ENCODE measurements around the gene ACOT12.

Gene ACOT12

DNA sequence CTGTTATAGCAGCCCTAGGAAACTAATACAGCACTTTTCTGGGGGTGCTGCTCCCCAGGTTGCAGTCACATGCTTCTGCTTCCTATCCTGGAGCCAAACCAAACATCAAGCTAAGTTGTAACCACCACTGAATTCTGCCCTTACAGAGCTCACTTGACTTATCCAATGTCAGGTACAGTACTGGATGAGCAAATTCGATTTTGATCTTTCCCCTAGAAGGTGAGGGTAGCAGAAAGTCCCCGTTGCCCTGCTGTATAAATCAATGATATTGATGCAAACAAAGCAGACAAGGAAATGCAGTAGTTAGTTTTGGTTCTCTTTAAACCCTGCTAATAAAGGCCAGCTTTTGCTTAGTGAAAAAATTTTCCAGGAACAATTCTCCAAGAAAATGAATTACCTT lies 56.1 kb downstream of the ACOT12 start:
- no peak for TF ChIP-seq GATA3 (IDR thresholded peaks at IDR 0.05; ENCODE audit: low read depth, low read length)
- TF ChIP-seq GATA2 (IDR thresholded peaks at IDR 0.05; ENCODE audit: low read depth, low read length): no peak

DNA sequence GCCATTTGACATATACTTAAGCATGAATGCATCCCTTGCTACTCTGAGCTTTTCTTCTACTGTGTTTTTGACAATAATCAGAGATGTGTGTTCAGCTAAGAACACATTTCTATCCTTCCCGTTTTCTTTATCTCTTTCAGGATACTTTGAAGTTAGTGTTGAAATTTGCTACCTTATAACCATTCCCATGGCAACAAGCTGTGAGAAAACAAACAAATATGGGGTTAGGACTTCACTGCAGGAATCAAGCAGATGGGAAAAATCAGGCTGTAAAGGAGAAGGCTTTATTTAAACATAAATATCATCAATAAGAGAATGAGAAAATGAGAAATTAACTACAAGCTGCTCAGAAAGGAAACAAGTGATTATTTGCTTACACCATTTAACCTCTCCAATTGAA lies 57.4 kb downstream of the ACOT12 start:
- TF ChIP-seq GATA2 (IDR thresholded peaks at IDR 0.05; ENCODE audit: low read depth, low read length) (no peak), GATA3 (IDR thresholded peaks at IDR 0.05; ENCODE audit: low read depth, low read length) (no peak)

DNA sequence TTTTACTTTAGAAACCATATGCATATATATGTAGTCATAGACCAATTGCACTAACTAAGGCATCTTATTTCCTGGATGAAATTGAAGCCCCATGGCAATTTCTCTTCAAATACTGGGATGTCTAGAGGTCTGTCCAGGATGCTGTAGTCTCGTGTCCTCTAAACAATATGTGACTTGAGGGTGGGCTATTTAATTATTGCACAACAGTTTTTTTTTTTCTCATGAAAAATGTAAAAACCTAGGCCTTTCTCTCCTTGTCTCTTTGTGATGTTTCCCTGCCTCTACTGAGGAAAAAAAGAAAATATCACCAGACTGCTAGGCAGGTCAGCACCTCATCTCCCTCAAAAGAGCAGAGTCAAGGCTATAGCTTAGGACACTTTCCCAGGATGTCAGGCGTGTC lies 58.0 kb downstream of the ACOT12 start:
- no peak for TF ChIP-seq GATA2 (IDR thresholded peaks at IDR 0.05; ENCODE audit: low read depth, low read length)
- no peak for TF ChIP-seq GATA3 (IDR thresholded peaks at IDR 0.05; ENCODE audit: low read depth, low read length)

DNA sequence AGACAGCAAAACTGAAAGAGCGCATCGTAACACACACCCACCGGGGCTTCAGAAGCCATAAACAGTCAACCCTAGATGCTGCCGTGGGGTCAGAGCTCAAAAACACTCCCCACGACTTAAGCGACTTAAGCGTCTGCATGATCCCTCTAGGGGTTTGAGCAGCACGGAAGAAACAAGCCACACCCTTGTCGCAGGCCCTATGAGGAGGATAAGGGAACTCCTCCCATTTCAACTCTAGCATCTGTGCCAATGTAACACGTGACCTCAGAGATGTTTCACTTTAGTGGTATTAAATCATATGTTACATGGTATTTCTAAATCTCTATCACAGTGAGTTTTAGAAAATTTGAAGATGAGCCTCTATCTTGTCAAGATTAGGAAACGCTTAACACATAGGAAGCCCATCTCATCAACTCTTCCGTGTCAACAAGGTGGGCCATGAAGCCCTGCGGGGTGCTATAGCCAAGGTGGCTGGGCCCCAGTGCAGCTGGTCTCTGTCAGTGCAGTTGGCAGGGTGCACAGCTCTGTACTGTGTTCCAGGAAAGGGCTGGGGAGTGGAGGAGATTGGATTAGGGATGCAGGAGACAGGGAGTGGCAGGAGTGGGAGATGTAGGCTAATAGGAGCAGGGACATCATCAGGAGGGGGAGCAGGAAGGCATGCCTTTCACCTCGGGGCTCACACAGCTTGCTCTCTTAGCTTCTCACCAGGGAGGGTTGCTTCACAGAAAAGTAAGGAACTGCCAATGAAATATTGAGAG lies 59.5 kb downstream of the ACOT12 start:
- TF ChIP-seq GATA2 (IDR thresholded peaks at IDR 0.05; ENCODE audit: low read depth, low read length) (no peak), GATA3 (IDR thresholded peaks at IDR 0.05; ENCODE audit: low read depth, low read length) (no peak)

DNA sequence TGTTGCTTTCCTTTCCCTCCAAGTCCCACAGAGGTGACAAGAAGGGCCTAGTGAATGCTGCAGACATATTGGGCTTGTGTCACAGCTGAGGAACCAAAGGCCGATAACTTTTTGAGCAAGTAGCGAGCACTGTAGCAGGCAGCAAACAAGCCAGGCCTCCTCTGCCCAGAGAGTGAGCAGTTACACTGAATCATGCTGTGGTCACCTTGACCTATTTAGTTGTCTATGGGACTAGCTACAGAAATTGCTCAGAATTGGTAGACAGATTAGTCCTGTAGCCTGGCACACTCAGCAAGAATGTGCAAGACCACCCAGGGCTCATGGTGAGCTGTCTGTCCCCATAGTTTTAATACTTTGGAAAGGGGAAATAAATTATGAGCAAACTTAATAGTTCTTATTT lies 67.4 kb downstream of the ACOT12 start:
- TF ChIP-seq GATA3 (IDR thresholded peaks at IDR 0.05; ENCODE audit: low read depth, low read length): no peak
- TF ChIP-seq GATA2 (IDR thresholded peaks at IDR 0.05; ENCODE audit: low read depth, low read length): no peak

DNA sequence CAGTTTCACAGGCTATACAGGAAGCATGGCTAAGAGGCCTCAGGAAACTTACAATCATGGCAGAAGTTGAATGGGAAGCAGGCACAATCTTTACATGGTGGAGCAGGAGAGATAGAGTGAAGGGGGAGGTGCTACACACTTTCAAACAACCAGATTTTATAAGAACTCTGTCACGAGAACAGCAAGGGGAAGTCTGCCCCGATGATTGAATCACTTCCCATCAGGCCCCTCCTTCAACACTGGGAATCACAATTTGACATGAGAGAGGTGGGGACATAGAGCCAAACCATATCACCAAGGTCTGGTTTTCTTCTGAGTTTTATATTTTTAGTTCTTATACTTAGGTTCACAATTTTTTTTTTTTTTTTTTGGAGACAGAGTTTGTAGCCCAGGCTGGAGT lies 76.4 kb downstream of the ACOT12 start:
- TF ChIP-seq GATA3 (IDR thresholded peaks at IDR 0.05; ENCODE audit: low read depth, low read length) (no peak), GATA2 (IDR thresholded peaks at IDR 0.05; ENCODE audit: low read depth, low read length) (no peak)

DNA sequence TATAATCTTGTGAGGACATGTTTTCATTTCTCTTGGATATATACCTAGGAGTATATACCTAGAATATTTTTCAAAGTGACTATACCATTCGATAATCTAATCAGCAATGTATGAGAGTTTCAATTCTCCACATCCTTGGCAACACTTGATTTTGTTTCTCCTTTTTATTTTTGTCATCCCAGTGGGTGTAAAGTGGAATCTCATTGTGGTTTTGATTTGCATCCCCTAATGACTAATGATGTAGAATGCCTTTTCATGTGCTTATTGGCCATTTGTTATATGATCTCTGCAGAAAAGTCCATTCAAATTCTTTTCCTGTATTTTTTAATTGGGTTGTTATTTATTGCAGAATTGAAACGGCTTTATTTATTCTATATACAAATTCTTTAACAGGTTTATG lies 77.4 kb downstream of the ACOT12 start:
- no peak for TF ChIP-seq GATA2 (IDR thresholded peaks at IDR 0.05; ENCODE audit: low read depth, low read length)
- no peak for TF ChIP-seq GATA3 (IDR thresholded peaks at IDR 0.05; ENCODE audit: low read depth, low read length)

DNA sequence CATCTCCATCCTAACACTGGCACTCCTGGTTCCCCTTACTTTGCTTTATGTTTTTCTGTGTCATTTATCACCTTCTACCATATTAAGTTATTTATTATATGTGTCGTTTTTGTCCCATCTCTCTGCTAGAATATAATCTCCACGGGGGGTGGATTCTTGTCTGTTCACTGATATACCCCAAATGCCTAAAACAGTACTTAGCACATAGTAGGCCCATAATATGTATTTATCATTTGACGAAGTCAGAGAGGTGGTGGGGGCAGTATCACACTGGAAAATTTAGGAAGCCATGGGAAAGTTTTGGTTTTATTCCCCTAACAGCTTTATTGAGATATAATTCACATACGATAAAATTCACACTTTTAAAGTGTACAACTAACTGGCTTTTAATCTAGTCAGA lies 78.1 kb downstream of the ACOT12 start:
- TF ChIP-seq GATA2 (IDR thresholded peaks at IDR 0.05; ENCODE audit: low read depth, low read length) (no peak), GATA3 (IDR thresholded peaks at IDR 0.05; ENCODE audit: low read depth, low read length) (no peak)

DNA sequence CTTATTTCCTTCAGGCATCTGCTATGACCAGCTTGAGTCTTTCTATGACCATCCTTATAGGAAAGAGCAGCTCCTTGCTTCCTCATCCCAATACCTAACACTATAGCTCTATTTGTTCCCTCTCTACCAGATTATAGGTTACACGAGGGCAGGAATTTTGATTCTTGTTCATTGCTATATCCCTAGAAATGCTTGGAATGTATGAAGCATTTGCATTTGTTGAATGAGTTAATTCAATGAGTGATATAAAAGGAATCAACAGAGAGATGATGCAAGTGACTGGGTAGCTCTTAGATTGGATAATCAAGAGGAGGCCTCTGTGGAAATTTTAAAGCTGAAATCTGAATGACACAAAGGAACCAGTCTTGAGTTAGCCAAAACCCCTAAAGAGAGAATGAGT lies 78.6 kb downstream of the ACOT12 start:
- TF ChIP-seq GATA2 (IDR thresholded peaks at IDR 0.05; ENCODE audit: low read depth, low read length): no peak
- no peak for TF ChIP-seq GATA3 (IDR thresholded peaks at IDR 0.05; ENCODE audit: low read depth, low read length)

DNA sequence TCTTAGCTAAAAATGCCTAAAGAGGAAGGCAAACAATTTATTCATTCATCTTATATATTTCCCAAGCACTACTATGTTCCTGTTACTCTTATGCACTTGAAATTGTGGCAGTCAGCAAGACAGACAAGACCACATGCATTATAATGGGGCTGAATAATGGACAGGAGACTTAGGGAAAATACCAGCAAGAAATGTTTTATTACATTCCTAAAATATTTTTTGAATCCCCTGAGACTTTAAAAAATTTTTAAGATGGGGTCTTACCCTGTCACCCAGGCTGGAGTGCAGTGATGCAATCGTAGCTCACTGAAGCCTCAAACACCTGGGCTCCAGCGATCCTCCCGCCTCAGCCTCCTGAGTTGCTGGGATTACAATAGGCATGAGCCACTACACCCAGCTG lies 79.4 kb downstream of the ACOT12 start:
- no peak for TF ChIP-seq GATA3 (IDR thresholded peaks at IDR 0.05; ENCODE audit: low read depth, low read length)
- no peak for TF ChIP-seq GATA2 (IDR thresholded peaks at IDR 0.05; ENCODE audit: low read depth, low read length)

DNA sequence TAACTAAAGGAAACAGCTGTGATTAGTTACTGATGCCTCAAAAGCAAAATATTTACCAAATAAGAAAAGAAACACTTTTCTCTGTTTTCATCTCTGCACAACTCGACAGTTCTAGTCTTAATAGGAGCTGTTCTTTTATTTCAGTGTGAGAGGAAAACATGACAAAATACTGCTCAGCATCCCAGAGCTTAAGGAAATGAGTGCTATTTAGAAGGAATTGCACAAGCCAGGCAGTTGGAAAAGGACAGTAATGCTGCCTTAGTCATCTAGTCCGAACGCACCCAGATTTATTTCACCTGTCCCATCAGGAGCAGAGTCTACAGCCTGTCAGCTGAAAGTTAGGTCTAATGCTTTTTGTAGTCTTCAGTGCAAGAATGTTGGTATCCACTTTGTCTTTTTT lies 80.2 kb downstream of the ACOT12 start:
- TF ChIP-seq GATA2 (IDR thresholded peaks at IDR 0.05; ENCODE audit: low read depth, low read length) (no peak), GATA3 (IDR thresholded peaks at IDR 0.05; ENCODE audit: low read depth, low read length) (no peak)

DNA sequence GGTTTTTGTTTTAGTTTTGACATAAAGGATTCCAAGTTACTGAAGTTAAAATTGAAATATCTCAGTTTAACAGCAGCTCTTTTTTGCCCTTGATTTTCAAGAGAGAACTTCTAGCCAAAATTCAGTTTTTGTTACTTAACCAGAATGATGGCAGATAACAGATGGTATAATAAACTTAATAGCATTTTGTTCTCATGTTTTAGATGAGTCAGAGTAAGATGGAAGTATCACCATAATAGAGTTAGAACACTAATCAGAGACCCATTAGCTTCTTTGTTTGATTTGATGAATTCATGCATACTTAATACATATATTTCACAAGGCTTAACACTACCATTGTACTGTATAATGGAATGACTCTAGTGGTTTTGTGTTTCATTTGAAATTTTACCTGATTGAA lies 80.7 kb downstream of the ACOT12 start:
- TF ChIP-seq GATA3 (IDR thresholded peaks at IDR 0.05; ENCODE audit: low read depth, low read length): no peak
- TF ChIP-seq GATA2 (IDR thresholded peaks at IDR 0.05; ENCODE audit: low read depth, low read length): no peak

DNA sequence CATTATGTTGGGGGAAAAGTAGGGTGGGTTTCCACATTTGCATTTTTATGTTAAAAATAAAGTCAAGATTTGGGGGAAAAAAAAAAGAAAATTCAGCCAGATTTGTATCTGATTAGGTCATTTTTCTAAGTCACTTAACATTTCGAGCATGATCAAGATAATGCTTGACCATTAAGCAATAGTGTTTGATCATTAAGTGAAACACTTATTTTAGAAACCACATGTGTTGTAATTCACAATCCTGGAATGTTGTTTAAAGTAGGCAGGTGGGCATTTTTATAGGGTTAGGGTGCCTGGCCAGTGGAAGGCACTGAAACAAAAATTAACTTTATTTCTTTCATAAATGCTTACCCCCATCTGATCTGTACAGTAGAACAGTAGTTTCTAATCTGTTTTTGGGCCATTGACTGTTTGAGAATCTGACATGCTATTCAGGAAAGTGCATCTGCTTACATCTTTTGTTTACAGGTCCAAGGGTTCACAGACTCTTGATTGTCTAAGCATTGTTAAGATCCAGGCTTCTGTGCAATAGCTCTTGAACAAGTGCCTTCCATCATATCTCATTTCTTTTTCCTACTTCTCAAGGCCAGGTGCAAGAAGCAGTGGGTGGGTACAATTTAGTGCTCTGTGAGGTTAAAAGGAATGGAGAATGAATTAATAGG lies 83.4 kb downstream of the ACOT12 start:
- TF ChIP-seq GATA2 (IDR thresholded peaks at IDR 0.05; ENCODE audit: low read depth, low read length) (no peak), GATA3 (IDR thresholded peaks at IDR 0.05; ENCODE audit: low read depth, low read length) (no peak)

DNA sequence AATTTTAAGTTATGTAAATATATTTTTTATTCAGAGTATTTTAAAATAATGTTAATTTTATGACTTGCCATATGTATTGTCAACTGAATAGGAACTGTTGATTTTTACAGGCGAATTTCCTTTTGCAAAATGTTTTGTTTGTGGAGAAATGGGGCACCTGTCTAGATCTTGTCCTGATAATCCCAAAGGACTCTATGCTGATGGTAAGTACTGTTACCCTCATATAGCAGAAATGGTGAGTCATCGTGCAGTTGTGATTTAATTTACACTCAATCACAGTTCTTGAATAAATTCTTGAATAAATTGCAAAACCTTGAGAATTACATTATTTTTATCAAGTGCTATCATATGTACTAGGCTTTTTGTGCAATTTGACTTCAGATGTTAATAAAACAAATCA lies 85.1 kb downstream of the ACOT12 start:
- no peak for TF ChIP-seq GATA2 (IDR thresholded peaks at IDR 0.05; ENCODE audit: low read depth, low read length)
- TF ChIP-seq GATA3 (IDR thresholded peaks at IDR 0.05; ENCODE audit: low read depth, low read length): no peak

DNA sequence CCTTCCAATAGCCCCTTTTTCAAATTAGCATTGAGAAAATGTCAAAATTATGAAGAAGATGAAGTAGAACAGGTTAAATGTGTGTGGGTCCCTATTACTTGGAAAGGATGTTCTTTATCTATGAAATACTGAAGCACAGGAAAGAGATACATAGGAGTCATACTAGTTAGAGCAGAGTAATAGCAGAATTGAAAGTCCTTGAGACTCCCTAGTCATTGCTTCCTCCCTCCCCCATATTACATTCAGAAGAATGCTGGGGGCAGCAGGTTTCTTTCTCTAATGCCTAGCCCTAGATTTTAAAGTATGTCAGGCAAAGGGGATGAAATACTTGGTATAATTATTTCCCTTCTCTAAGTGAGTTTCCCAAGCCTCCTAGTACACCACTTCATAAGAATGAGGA lies 88.1 kb downstream of the ACOT12 start:
- TF ChIP-seq GATA2 (IDR thresholded peaks at IDR 0.05; ENCODE audit: low read depth, low read length): no peak
- no peak for TF ChIP-seq GATA3 (IDR thresholded peaks at IDR 0.05; ENCODE audit: low read depth, low read length)
